Common myeloid progenitor, CD34-positive (primary cell): ENCODE measurements around the gene SSBP3.

Source experiments
- CTCF ChIA-PET: fragments of 350-600 bp; sonication (Branson Sonifier 250); formaldehyde crosslinking; loops from one replicate; lab custom pipeline; 2021; ENCODE audit warnings: antibody characterized with exemption; lab: Charles Lee
- POLR2A ChIA-PET: fragments of 350-600 bp; sonication (Branson Sonifier 250); formaldehyde crosslinking; loops from one replicate; lab custom pipeline; 2021; ENCODE audit warnings: antibody characterized with exemption; lab: Charles Lee
- DNase-seq, 3 donors: peaks; one replicate each; pipeline versions ENCODE4 v3.0.0 to v3.0.0-alpha.2; 2013
- H3K27ac ChIP-seq, 2 experiments: 1 replicate in 1 of 2; 2 replicates in 1 of 2; pipeline ENCODE4 v1.7.0; 2013; ENCODE audit warnings: inconsistent platforms in 2 of 2, low read length in 2 of 2, mild to moderate bottlenecking in 2 of 2, low read depth in 1 of 2, moderate library complexity in 1 of 2; ENCODE audit not compliant: severe bottlenecking in 2 of 2, insufficient read depth in 1 of 2, poor library complexity in 1 of 2
- H3K27me3 ChIP-seq, 5 experiments: replicated peaks in 2 of 5; 1 replicate in 3 of 5; 2 replicates in 2 of 5; pipeline versions ENCODE4 v1.6.1 to v1.7.0; 2013; ENCODE audit warnings: low read length in 4 of 5, mild to moderate bottlenecking in 2 of 5, moderate library complexity in 2 of 5, inconsistent platforms in 1 of 5; ENCODE audit not compliant: insufficient read depth in 5 of 5, control insufficient read depth in 4 of 5
- H3K36me3 ChIP-seq, 4 experiments: 1 replicate in 2 of 4; 2 replicates in 2 of 4; pipeline versions ENCODE4 v1.6.1 to v1.7.0; 2013; ENCODE audit warnings: low read length in 3 of 4, control low read depth in 1 of 4, mild to moderate bottlenecking in 1 of 4; ENCODE audit not compliant: control insufficient read depth in 4 of 4, insufficient read depth in 4 of 4
- H3K4me1 ChIP-seq, 4 experiments: 1 replicate in 3 of 4; 2 replicates in 1 of 4; pipeline versions ENCODE4 v1.6.1 to v1.7.1; 2013; ENCODE audit warnings: low read length in 3 of 4, mild to moderate bottlenecking in 3 of 4, control low read depth in 1 of 4, inconsistent platforms in 1 of 4, moderate library complexity in 1 of 4; ENCODE audit not compliant: control insufficient read depth in 4 of 4, insufficient read depth in 4 of 4; ENCODE audit errors: control extremely low read depth in 1 of 4
- H3K4me3 ChIP-seq, 7 experiments: 1 replicate in 4 of 7; 2 replicates in 3 of 7; pipeline versions ENCODE4 v1.5.1 to v1.7.0; 2013; ENCODE audit warnings: mild to moderate bottlenecking in 7 of 7, low read length in 6 of 7, moderate library complexity in 6 of 7, inconsistent platforms in 2 of 7, low read depth in 2 of 7, control low read depth in 1 of 7; ENCODE audit not compliant: insufficient read depth in 4 of 7, control insufficient read depth in 1 of 7; ENCODE audit errors: extremely low read depth in 1 of 7
- H3K9me3 ChIP-seq, 5 experiments: 1 replicate in 4 of 5; 2 replicates in 1 of 5; pipeline versions ENCODE4 v1.6.1 to v1.7.1; 2013; ENCODE audit warnings: low read length in 4 of 5, mild to moderate bottlenecking in 2 of 5, inconsistent platforms in 1 of 5, low read depth in 1 of 5, moderate library complexity in 1 of 5; ENCODE audit not compliant: control insufficient read depth in 4 of 5, insufficient read depth in 2 of 5; ENCODE audit errors: control extremely low read depth in 1 of 5
- WGBS: methylation state at CpG from one replicate; pipeline ENCODE4 v1.1.5; 2013; ENCODE audit not compliant: insufficient coverage; 5-methylcytosine and 5-hydroxymethylcytosine counted together

The SSBP3 gene

GRCh38 chr1:54364582-54364981 lies 41.6 kb downstream of the SSBP3 start:
- H3K36me3 ChIP-seq: peaks cover 3 to 39% (median 19%) of the 10 kb centered on the region in 4 experiments

GRCh38 chr1:54363925-54364324 lies 42.3 kb downstream of the SSBP3 start:
- Histone ChIP-seq H3K36me3 (peaks cover 3 to 41% (median 20%) of the 10 kb centered on the region in 4 experiments), H3K4me1 (peaks cover 0 to 15% (median 4%) of the 10 kb centered on the region in 4 experiments), H3K9me3 (no peaks in the 10 kb centered on the region), H3K4me3 (no peak overlapping the region), H3K27me3 (no peaks in the 10 kb centered on the region), H3K27ac (no peak overlapping the region)
- no peak for DNase-seq
- POLR2A ChIA-PET: no interaction called here
- CTCF ChIA-PET: interaction anchor here (0.8 to 1.3 kb wide), 2 partner anchors 13 to 38 kb away, joined by 3 read pairs; no protein-coding TSS in a partner anchor

More at GRCh38 chr1:54364582-54364981, 41.6 kb downstream of the SSBP3 start:
- Histone ChIP-seq H3K4me1 (peaks cover 0 to 15% (median 2%) of the 10 kb centered on the region in 4 experiments), H3K27me3 (no peaks in the 10 kb centered on the region), H3K4me3 (no peak overlapping the region), H3K9me3 (no peaks in the 10 kb centered on the region), H3K27ac (no peak overlapping the region)
- DNase-seq: no peak
- CTCF ChIA-PET: interaction anchor here (0.8 to 1.0 kb wide), 2 partner anchors 15 to 37 kb away, joined by 3 read pairs; no protein-coding TSS in a partner anchor
- POLR2A ChIA-PET: no interaction called here
- WGBS: 100% methylated on average over 3 of the region's 5 CpGs

GRCh38 chr1:54362881-54363340 lies 43.3 kb downstream of the SSBP3 start:
- Histone ChIP-seq H3K9me3 (no peaks in the 10 kb centered on the region), H3K4me1 (peaks cover under 1 to 20% (median 13%) of the 10 kb centered on the region in 4 experiments), H3K4me3 (no peak overlapping the region), H3K27ac (no peak overlapping the region), H3K27me3 (no peaks in the 10 kb centered on the region), H3K36me3 (peaks cover 3 to 52% (median 24%) of the 10 kb centered on the region in 4 experiments)
- ChIA-PET POLR2A (interaction anchor here (0.5 to 0.7 kb wide), 2 partner anchors 18 to 29 kb away, joined by 3 to 4 read pairs; no protein-coding TSS in a partner anchor), CTCF (interaction anchor here (1.2 to 1.6 kb wide), 4 partner anchors 12 to 126 kb away, joined by 3 to 4 read pairs (median 3); no protein-coding TSS in a partner anchor)
- DNase-seq: no peak
- 94% methylated on average over 2 of the region's 2 CpGs for whole genome bisulfite sequencing

- DNase-seq: no peak
- no peaks in the 10 kb centered on the region for H3K9me3 ChIP-seq
- H3K27me3 ChIP-seq: no peaks in the 10 kb centered on the region
- H3K4me3 ChIP-seq: no peak overlapping the region
- CTCF ChIA-PET: interaction anchor here (0.6 to 1.6 kb wide), 6 partner anchors 25 to 874 kb away, joined by 3 to 4 read pairs (median 4); no protein-coding TSS in a partner anchor
- POLR2A ChIA-PET: no interaction called here
- H3K36me3 ChIP-seq: peaks cover under 1 to 48% (median 15%) of the 10 kb centered on the region in 4 experiments
- H3K27ac ChIP-seq: no peak overlapping the region
- peaks cover 3 to 36% (median 29%) of the 10 kb centered on the region in 4 experiments for H3K4me1 ChIP-seq
- WGBS: 92% methylated on average over 12 of the region's 12 CpGs
Measured at GRCh38 chr1:54361342-54361741, 44.9 kb downstream of the SSBP3 start.

- ChIA-PET POLR2A (interaction anchor here (0.7 kb wide), 1 partner anchor 364 kb away, joined by 4 read pairs; no protein-coding TSS in a partner anchor), CTCF (interaction anchor here (0.6 to 3.7 kb wide), 9 partner anchors 10 to 875 kb away, joined by 3 to 22 read pairs (median 4); no protein-coding TSS in a partner anchor)
- H3K4me1 ChIP-seq: peaks cover 3 to 45% (median 38%) of the 10 kb centered on the region in 4 experiments
- H3K36me3 ChIP-seq: peaks cover 0 to 41% (median 13%) of the 10 kb centered on the region in 4 experiments
- H3K27ac ChIP-seq: no peak overlapping the region
- peak in 2 of 3 donors; percentile 31 to 39 for DNase-seq
- no peaks in the 10 kb centered on the region for H3K9me3 ChIP-seq
- no peak overlapping the region for H3K4me3 ChIP-seq
- H3K27me3 ChIP-seq: no peaks in the 10 kb centered on the region
- WGBS: 79% methylated on average over 4 of the region's 6 CpGs
Measured at GRCh38 chr1:54360165-54361005, 45.8 kb downstream of the SSBP3 start.

- no peak overlapping the region for H3K27ac ChIP-seq
- H3K27me3 ChIP-seq: no peaks in the 10 kb centered on the region
- peaks cover 3 to 50% (median 43%) of the 10 kb centered on the region in 4 experiments for H3K4me1 ChIP-seq
- POLR2A ChIA-PET: no interaction called here
- H3K36me3 ChIP-seq: peaks cover 0 to 37% (median 13%) of the 10 kb centered on the region in 4 experiments
- 86% methylated on average over 8 of the region's 9 CpGs for WGBS
- no peaks in the 10 kb centered on the region for H3K9me3 ChIP-seq
- CTCF ChIA-PET: interaction anchor here (0.9 to 3.7 kb wide), 8 partner anchors 9 to 130 kb away, joined by 3 to 22 read pairs (median 3); no protein-coding TSS in a partner anchor
- H3K4me3 ChIP-seq: no peak overlapping the region
- DNase-seq: no peak
Measured at GRCh38 chr1:54359393-54360162, 46.6 kb downstream of the SSBP3 start.
